GM18511 (cell line): ENCODE results near the gene ARL15.

Experiments used
- ATAC-seq: cut with Tn5 transposase; IDR thresholded peaks from one replicate; pipeline ENCODE4 v1.9.1; 2021; ENCODE audit warnings: mild to moderate bottlenecking, moderate library complexity; ENCODE audit not compliant: unreplicated experiment

ARL15 gene

DNA sequence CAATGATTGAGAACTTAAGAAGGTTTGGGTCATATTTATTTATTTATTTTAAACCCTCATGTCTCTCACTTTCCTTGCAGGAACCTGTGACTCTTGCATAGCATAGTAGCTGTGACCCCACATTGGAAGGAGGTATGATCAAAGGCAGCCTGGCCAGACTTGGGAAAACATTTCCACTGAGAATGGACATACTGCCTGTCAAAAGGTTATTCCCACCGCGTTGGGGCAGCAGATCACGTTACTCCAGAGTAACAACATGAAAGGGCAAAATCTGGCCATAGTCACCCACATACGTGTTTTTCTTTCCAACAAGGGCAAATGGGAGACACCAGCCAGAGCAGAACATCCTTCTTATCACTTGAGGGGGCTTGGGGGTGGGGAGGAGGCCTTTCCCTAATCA lies 95.7 kb downstream of the ARL15 start:
- ATAC-seq, result no peak

DNA sequence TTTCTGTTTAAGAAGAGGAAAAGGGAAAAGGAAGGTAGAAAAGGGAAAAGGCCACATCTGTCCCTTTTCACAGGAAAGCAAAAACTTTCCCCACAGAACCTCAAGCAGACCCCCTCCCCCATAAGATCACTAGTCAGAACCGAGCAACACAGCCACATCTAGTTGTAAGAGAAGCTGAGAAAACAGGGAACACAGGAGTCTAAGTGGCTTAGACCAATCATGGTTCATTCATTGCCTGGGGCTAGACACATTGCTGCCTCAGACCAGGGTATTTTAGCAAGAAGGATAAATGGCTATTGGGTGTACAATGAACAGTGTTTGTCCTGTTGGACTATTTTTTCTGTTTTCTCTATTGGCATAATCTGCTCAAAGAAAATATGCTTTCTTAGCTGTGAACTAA lies 98.0 kb downstream of the ARL15 start:
- ATAC-seq, result no peak

DNA sequence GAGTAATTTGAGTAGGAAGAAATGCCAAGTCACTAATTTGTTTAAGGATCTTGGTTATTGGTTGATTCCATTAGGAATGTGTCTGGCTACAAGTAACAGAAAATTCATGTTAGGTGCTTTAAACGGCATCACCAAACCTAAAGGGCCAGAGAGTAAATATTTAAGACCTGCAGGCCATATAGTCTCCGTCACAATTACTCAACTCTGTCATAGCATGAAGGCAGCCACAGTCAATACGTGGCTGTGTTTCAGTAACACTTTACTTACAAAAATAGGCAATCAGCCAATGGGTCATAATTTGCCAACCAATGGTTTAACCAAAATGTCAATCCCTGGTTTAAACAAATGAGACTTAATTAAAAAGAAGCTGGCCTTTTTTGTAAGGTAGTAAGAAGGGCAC lies 98.5 kb downstream of the ARL15 start:
- no peak for ATAC-seq

DNA sequence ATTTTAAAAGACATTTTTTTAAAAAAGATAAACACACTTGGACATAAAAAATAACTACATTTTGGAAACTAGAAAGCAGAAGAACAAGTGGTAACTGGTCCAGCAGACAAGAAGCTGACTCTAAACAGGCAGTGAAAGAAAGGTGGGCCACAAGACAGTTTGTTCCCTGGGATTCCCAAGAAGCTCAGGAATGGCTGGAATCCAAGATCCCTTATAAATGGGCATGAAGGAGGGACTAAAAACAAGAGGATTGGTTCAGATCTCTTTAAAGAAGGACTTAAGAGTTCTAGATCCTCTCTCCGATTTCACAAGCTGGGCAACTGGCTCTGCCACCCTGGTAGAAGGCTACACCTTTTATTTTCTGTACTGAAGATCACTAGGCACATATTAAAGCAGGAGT lies 102.8 kb downstream of the ARL15 start:
- ATAC-seq, result no peak

DNA sequence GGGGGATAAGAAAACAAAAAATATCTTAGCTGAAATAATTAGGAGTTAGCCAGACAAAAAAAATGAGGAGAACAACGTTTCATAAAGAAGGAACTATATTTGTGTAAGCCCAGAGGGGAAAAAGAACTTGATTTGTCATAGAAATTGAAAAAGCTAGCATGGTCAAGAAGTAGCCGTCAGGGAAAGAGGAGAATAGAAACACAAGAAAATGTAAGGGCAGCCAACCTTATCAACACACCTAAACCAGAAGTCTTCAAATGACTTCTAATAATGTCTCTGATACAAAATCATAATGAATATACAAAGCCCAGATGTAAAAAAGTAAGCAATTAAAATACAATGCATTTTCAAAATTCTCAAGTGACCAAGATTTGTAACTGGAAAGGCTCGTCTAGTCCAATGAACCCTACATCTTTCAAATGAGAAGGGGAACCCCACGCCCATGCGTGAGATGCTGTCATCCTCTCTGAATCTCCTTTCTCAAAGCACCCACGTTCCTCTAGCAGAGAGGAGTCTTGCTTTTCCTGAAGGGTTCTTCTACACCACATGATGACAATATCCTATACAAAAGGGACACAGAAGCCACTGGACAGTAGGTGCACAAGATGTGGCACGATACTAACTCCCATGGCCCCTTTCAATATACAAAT lies 103.7 kb downstream of the ARL15 start:
- ATAC-seq, result no peak

DNA sequence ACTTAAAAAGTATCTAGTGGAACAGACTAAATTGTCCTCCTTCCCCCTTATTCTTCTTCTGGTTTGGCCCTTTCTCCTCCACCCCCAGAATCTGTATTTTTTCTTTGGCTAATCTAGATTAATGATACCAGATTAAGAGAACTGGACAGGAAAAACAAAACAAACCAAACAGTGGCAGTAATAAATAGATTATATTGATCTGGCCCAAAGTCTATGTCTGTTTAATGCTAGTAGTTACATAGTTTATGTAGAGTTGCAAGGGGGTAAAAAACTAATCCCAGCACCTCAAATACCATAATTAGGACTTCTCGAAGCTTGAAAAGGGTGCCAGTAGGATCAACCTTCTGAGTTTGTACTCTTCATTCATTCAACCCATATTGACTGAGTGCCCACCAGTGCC lies 104.5 kb downstream of the ARL15 start:
- no peak for ATAC-seq

DNA sequence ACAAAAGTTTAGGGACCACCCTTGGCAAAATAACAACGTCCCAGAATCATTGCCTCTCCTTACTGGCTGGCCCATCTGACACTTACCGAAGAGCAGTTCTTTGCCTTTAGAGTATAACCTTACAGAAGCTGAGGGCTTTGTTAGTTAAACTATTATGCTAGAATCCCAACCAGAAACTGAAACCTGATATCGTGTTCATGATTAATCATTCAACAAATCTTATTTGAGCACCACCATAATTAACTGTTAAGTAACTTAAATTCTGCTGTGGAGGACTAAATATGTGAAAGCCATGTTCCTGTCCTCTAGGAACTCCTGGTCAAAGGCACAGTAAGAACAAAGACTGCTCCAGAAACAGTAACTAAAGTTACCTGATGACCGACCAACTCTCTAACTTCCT lies 104.9 kb downstream of the ARL15 start:
- no peak for ATAC-seq

DNA sequence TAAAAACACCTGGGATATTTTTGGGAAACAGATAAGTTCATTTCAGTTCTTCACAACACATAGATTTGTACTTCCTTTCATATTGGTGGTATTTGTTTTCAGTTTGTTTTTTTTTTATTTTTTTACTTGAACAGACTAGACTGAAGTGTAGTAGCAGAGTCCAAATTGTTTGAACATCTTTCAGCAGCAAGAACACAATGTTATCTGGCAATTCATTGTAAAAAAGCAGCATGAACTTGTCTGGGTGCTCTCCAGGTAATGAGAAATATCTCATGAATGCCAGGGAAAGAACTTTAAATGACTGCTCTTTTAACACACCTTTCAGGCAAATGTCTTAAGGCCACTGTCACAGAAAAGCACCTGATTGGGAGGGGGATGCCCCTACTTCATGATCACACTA lies 113.4 kb downstream of the ARL15 start:
- ATAC-seq, result no peak

DNA sequence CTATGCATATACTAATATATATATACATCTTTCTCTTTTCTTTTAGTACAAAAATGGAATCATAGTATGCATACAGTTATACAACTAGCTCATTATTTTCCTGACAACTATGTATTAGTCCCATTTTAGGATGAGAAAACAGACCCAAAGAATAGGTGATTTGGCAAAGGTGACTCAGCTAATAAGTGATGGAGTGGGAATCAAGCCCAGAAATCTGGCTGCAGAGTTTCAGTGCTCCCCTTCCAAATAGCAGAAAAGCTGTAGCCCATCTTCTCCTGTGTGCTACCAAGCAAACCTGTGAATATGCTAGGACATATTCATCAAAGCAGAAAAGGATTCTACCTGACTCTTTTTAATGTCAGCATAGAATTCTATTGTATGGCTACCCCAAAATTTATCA lies 114.7 kb downstream of the ARL15 start:
- ATAC-seq, result no peak

DNA sequence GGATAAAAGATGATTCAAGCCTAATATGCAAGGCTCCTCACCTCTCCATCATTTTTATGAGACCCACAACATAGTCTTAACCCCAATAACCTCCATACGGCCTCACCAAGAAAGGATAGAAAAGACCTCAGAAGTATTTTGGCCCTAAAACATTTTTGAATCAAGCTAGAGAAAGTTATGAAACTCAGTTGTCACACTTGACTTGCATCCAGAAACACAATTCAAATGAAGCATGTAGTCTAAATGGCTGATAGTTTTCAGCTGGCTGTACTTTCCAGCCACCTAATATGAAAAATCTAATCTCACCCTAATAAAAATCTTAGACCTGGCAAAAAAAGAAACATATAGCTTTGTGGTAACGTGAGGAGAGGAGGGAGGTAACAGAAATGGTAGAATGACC lies 116.1 kb downstream of the ARL15 start:
- no peak for ATAC-seq

DNA sequence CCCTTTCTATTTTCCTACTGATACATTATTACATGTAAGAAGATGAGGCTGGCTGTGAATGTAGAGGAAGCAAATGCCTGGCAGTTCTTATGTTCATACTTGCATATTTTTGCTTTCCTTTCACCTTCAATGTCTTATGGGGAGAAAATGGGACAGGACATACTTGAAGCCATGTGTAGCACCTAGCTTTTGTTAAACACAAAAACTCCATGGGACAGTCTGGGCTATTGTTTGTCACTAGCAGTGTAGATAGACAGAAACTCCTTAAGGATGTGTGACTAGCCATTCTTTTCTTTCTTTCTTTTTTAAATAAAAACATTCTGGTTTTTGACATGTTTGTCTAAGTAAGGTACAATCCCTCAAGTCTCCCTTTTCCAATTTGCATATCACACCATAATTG lies 122.7 kb downstream of the ARL15 start:
- no peak for ATAC-seq

DNA sequence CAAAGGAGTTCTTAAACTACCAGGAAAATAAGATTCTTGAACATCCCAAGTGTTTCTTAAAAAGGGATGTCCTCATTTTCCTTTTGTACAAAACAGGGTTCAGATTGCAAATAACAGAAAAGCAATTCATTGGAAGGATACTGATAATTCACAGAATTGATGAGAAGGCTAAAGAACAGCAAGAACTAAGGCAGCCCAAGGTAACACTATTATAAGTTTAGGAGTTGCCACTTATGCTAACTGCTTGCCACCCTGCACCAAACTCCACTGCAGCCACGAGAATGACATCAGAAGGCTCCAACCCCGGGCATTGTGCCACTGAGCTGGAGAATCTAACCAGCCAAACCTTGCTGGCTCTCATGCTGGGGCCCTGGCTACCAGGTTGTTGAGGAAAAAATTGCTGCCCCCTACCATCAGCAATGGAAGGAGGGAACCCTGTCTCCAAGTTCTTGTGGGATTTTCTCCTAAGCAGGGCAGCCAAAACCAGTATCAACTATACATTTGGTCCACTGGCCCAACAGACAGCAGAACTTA lies 123.4 kb downstream of the ARL15 start:
- ATAC-seq, result no peak

DNA sequence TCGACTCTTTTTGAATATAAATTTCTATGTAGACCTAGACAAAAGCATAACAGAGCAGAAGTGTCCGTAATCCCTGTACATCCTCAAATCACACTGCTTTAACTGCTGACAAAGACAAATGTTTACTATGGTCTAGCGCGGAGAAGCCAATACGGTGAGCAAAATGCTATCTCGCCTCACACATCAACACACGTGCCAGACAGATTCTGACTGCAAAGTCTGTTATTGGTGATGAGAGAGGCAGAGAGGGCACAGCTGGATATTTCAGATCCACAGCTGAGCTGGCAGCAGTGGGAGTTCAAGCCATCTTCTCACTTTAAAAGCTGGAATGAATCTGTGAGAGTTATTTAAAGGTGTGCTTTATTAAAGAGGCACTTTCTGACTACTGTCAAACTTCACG lies 124.3 kb downstream of the ARL15 start:
- no peak for ATAC-seq

DNA sequence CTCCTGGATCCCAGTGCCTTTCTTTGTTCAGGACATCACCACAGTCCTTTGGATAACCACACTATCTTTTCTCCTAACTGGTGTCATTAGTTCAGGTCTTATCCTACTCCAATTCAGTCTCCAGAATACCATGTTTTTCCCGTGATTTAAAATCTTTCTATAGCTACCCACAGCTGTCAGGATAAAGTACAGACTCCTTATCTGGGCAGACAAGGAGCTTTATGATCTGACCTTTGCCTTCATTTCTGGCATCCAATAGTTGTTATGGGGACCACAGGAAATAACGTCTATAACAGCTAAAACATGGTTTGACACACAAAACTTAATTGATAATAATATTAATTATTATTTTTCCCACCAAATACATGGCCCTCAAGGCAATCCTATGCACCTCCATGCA lies 125.6 kb downstream of the ARL15 start:
- no peak for ATAC-seq

DNA sequence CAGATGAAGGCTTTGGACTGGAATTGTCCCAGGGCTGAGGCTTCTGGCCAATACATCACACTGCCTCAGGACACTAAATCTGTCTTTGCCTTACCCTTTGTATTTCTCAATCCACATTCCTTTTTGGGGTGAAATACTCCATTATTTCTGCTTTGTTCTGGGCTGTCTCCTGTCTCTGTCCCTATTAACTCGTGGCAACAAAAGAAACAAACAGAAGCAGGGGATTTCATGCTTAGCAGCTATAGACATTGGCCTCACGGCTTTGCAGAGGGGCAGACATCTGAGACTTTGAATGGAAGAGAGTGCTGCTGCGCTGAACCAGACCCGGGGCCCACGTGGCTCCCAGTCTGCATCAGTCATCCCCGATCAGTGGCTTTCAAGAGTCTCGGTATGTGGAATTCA lies 129.7 kb downstream of the ARL15 start:
- no peak for ATAC-seq

DNA sequence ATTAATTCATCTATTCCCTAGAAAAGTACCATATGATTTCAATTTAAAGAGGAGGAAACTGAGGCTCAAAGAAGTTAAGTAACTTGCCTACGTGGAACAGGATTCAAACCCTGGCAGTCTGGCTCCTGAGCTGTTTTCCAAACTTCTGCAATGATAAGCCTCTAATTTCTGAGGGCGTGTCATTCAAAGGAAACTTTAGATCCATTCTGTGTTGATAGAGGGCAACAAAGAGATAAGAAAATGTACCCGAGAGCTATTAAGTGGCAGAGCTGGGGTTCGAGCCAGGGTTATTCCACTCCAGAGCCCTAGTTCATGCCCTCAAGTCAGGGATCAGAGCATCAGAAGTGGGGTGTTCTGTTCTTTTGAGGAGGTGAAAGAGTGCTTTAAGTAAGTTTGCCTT lies 131.4 kb downstream of the ARL15 start:
- no peak for ATAC-seq

DNA sequence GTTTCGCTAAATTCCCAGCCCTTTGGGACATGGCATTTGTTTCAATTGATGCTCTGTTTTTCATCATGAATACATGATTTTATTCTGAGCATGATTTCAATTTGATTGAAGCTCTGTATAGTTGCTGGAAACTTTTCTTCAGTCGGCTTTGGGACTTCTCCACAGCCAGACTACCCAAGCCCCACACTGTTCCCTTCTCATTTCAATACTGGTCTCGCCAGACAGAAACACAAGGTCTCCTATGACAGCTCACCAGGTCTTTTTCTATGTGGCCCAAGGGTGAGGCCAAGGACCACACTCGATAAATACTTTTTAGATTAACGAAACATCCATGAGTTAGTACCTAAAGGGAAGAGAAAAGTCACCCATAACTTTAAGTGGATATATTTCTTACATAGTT lies 132.2 kb downstream of the ARL15 start:
- ATAC-seq, result no peak

DNA sequence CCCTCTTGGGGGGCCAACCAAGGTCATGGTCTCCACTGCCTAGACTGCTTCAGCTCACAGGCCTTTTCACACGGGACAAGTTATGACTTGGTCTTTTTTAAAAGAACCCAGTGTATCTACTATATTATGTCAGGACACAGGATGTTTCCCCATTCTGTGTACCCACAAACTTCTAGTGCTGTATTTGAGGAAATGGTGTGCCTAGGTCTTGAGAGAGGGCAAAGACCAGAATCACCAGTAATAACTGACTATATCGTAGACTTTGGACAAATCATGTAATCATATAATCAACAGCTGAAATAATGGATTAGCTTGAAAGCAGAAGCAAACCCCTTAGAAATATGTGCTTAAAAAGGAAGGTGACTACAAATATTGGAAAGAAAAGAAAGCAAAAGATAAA lies 133.3 kb downstream of the ARL15 start:
- ATAC-seq, result no peak

DNA sequence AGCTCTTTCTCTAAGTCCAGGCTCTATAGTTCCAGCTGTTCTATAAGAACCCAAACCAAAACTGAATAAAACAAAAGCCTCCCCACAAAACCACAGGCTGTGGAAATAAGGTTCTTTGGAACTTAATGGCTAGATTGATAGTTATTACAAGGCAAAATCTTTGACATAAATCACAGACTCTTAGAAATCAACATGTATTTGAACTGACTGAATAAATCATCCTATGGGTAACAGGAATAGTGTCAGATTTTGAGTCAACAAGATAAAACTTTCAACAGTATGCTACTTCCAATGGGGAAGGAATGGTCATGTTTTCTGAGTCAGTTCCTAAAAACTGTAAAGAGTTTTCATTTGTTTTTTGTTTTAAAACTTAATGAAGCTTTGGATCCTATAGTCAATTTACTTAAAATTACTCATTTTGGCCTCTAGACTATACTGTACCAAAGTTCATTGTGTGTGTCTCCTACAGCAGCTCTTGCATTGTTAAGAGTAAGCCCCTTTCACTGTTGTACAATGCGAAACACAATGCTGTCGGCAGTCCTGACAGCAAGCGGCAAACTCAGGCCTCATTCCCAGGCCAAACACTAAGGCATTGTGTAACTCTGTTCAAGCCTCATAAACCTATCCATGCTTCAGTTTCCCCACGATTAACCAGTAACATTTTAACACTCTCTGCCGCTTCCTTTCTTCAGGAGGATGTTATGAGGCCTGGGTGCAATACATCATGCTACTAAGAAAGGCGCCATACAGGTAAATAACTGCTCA lies 134.1 kb downstream of the ARL15 start:
- ATAC-seq, result no peak

DNA sequence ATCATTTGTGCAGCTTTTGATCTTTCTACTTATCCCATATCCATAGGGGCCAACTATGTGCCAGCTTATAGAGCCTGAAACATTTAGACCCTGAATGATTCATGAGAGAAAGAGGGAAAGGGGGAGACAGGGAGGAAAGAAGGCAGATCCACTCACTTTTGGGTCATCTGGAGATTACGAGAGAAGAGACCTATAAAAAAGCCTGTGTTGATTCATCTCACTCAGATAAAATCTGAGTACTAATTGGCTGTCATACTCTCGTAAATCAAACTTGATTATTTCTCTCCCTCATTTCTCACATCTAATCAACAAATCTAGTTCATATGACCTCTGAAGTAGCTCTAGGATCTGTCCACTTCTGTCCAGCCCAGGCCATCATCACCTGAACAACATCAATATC lies 137.1 kb downstream of the ARL15 start:
- no peak for ATAC-seq

DNA sequence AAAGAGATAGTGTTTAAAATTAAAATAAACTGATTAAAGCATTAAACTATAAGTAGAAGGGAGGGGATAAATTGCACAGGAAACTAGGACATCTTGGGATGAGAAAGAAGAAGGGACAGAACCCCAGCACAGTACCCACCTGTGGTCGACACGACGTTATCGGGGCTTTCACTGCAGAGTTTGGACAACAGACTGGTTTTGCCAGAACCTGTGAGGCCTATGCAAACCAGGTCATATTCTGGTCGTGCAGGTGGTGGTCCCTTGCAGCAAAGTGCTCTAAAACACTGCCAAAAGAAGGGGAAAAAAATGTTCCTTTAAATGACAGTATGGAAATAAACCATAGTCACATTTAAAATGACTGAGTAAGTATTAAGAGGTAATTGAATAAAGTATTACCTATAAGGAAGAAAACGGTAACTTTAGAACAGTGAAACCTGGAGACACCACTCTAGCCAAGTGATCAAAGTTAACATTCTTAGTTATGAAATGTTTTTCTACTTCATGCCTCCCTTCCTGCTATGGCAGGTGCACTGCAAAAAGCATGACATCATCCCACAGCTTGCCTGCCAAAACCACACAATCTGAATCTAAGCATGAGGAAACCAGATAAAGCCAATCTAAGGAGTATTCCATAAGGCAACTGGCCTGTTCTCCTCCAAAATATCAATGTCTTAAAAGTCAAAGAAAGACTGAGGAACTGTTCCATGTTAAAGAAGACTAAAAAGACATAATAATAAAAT lies 138.6 kb downstream of the ARL15 start:
- ATAC-seq, result peak; percentile 83

DNA sequence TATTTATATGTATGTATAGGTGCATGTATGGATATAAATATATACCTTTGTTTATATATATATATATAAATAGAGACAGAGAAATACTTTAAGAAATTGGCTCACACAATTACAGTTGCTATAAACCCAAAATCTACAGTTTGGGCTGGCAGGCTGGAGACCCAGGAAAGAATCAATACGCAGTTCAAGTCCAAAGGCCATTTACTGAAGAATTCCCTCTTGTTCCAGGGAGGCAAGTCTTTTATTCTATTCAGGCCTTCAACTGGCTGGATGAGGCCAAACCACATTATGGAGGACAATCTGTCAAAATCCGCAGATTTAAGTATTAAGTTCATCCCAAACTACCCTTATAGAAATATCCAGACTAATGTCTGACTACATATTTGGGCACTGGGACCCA lies 144.7 kb downstream of the ARL15 start:
- no peak for ATAC-seq
